Esophagus squamous epithelium (tissue), 5 donors: Measurements from ENCODE around the gene PLEKHG3. TPM values are rescaled to one million over a fixed set of nuclear protein-coding genes. Genes with fewer than 3 reads are reported as not detected.

Experiments used
- DNase-seq: peaks from one replicate; lab custom pipeline; 2025; lab: John Stamatoyannopoulos, UW
- H3K27ac ChIP-seq, 4 donors: fragments of 200-600 bp; sonication (generic); one replicate each; pipeline ENCODE4 v1.5.1; 2016 to 2019; ENCODE audit warnings: mild to moderate bottlenecking in 1 of 4
- H3K27me3 ChIP-seq, 4 donors: fragments of 200-600 bp; sonication (generic); 1 replicate in 3 of 4; 2 replicates in 1 of 4; pipeline versions ENCODE4 v1.5.1 to v1.6.0; 2017 to 2021; ENCODE audit warnings: antibody characterized with exemption in 1 of 4
- H3K36me3 ChIP-seq, 3 donors: fragments of 200-600 bp; sonication (generic); one replicate each; pipeline ENCODE4 v1.5.1; 2016 to 2019
- H3K4me1 ChIP-seq, 3 donors: fragments of 200-600 bp; sonication (generic); one replicate each; pipeline ENCODE4 v1.5.1; 2017 to 2019
- H3K4me3 ChIP-seq, 4 donors: fragments of 200-600 bp; sonication (generic); 1 replicate in 3 of 4; 2 replicates in 1 of 4; pipeline ENCODE4 v1.5.1; 2016 to 2019; ENCODE audit warnings: mild to moderate bottlenecking in 2 of 4, moderate library complexity in 1 of 4
- H3K9me3 ChIP-seq, 3 donors: fragments of 200-600 bp; sonication (generic); one replicate each; pipeline ENCODE4 v1.5.1; 2016 to 2019
- CTCF ChIP-seq, 6 experiments: fragments of 450-650 bp in 4 of 6; fragments of 200-600 bp in 2 of 6; sonication (generic) in 2 of 6; IDR thresholded peaks; one replicate each; pipeline ENCODE4 v1.5.1; 2016 to 2019; ENCODE audit warnings: antibody characterized with exemption in 6 of 6, mild to moderate bottlenecking in 4 of 6, moderate library complexity in 4 of 6
- POLR2A ChIP-seq, 4 donors: fragments of 450-650 bp; IDR thresholded peaks; one replicate each; pipeline ENCODE4 v1.6.1; 2017; ENCODE audit warnings: antibody characterized with exemption in 4 of 4, mild to moderate bottlenecking in 4 of 4, moderate library complexity in 3 of 4
- WGBS, 2 donors: methylation state at CpG; one replicate each; pipeline ENCODE4 v1.1.5; 2018; 5-methylcytosine and 5-hydroxymethylcytosine counted together
- intact Hi-C: fragments of 100-400 bp; cut with DNase I; formaldehyde crosslinking; loops from one replicate; pipeline ENCODE4 v1.15.0; 2022
- total RNA-seq, 4 donors: library from RNA; depleted of rRNA; stranded (reverse); fragments of >200 nt; gene quantifications; one replicate each; pipeline ENCODE4 v1.1.0, GENCODE V29; 2016
- donor health status: DM: yes; HTN: yes; CAD: no.

Gene PLEKHG3
- total RNA-seq, 4 donors from 2014 or later, result 44.6 to 87.8 (median 60.8) TPM

- Histone ChIP-seq H3K4me1 (peaks cover 43 to 78% (median 57%) of the 10 kb centered on the region in 3 donors), H3K27me3 (no peaks in the 10 kb centered on the region), H3K27ac (peak overlapping the region; percentile 84 to 94 (median 92)), H3K4me3 (peak overlapping the region; percentile 16 to 60 (median 38)), H3K9me3 (no peaks in the 10 kb centered on the region), H3K36me3 (no peaks in the 10 kb centered on the region)
- 38 to 41% methylated on average over 5 to 13 of the region's 22 CpGs for WGBS, 2 donors
- no peak for TF ChIP-seq CTCF (IDR thresholded peaks at IDR 0.05)
- intact Hi-C loops, result no loop called here
- no peak for DNase-seq
Measured at GRCh38 chr14:64715628-64716412, 11.6 kb downstream of the PLEKHG3 start.

- Histone ChIP-seq H3K4me3 (no peak overlapping the region), H3K27me3 (no peaks in the 10 kb centered on the region), H3K36me3 (no peaks in the 10 kb centered on the region), H3K9me3 (no peaks in the 10 kb centered on the region), H3K27ac (peak overlapping the region; percentile 84 to 94 (median 92)), H3K4me1 (peaks cover 63 to 88% (median 75%) of the 10 kb centered on the region in 3 donors)
- WGBS, 2 donors, result 26 to 38% methylated on average over 6 of the region's 6 CpGs
- intact Hi-C loops, result no loop called here
- no peak for DNase-seq
- TF ChIP-seq POLR2A (IDR thresholded peaks at IDR 0.05), result no peak
- TF ChIP-seq CTCF (IDR thresholded peaks at IDR 0.05), result no peak
Measured at GRCh38 chr14:64717870-64718269, 13.6 kb downstream of the PLEKHG3 start.

GRCh38 chr14:64718762-64719161, 14.5 kb downstream of the PLEKHG3 start:
- Histone ChIP-seq H3K36me3 (no peaks in the 10 kb centered on the region), H3K9me3 (no peaks in the 10 kb centered on the region), H3K4me3 (no peak overlapping the region), H3K27me3 (no peaks in the 10 kb centered on the region), H3K4me1 (peaks cover 70 to 97% (median 84%) of the 10 kb centered on the region in 3 donors), H3K27ac (peak overlapping the region; percentile 84 to 94 (median 92))
- intact Hi-C loops, result no loop called here
- no peak for TF ChIP-seq POLR2A (IDR thresholded peaks at IDR 0.05)
- TF ChIP-seq CTCF (IDR thresholded peaks at IDR 0.05), result no peak
- no peak for DNase-seq
- WGBS, 2 donors, result 75 to 77% methylated on average over 7 of the region's 7 CpGs

- no peak for TF ChIP-seq POLR2A (IDR thresholded peaks at IDR 0.05)
- TF ChIP-seq CTCF (IDR thresholded peaks at IDR 0.05), result no peak
- H3K9me3 ChIP-seq, result no peaks in the 10 kb centered on the region
- 54 to 59% methylated on average over 2 to 6 of the region's 7 CpGs for WGBS, 2 donors
- intact Hi-C loops, result no loop called here
- no peaks in the 10 kb centered on the region for H3K27me3 ChIP-seq
- H3K36me3 ChIP-seq, result no peaks in the 10 kb centered on the region
- DNase-seq, result no peak
- H3K4me1 ChIP-seq, result peaks cover 79 to 100% (median 92%) of the 10 kb centered on the region in 3 donors
- peak overlapping the region; percentile 84 to 94 (median 92) for H3K27ac ChIP-seq
- H3K4me3 ChIP-seq, result no peak overlapping the region
Measured at GRCh38 chr14:64719601-64720000, 15.4 kb downstream of the PLEKHG3 start.

- Histone ChIP-seq H3K4me1 (peaks cover 82 to 100% (median 93%) of the 10 kb centered on the region in 3 donors), H3K27ac (peak overlapping the region; percentile 84 to 94 (median 92)), H3K4me3 (no peak overlapping the region), H3K27me3 (no peaks in the 10 kb centered on the region), H3K9me3 (no peaks in the 10 kb centered on the region), H3K36me3 (no peaks in the 10 kb centered on the region)
- intact Hi-C loops, result no loop called here
- TF ChIP-seq POLR2A (IDR thresholded peaks at IDR 0.05) (peak in 2 of 4 donors; percentile 23 to 29), CTCF (IDR thresholded peaks at IDR 0.05) (no peak)
- 32 to 33% methylated on average over 7 of the region's 7 CpGs for WGBS, 2 donors
- no peak for DNase-seq
Measured at GRCh38 chr14:64720131-64720576, 15.9 kb downstream of the PLEKHG3 start.
